ENCODE measurements around the gene RPL14. TPM values are rescaled to one million over a fixed set of nuclear protein-coding genes. Genes with fewer than 3 reads are reported as not detected.

RPL14 gene
- total RNA-seq, 6 donors from 2014 or later = 173 to 1,676 (median 348) TPM

DNA sequence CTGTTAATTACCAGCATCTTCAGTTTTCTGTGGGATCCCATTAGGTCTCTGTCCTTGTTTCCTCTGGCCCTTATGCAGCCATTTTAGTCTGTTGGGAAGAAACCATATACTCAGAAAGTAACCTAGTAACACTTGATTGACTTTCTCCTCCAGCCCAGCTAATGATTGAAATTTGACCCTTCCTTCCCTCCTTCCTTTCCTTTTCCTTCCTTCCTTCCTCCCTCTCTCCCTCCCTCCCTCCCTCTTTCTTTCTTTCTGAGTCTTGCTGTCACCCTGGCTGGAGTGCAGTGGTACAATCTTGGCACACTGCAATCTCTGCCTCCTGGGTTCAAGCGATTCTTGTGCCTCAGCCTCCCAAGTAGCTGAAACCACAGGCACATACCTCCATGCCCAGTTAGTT lies 42.8 kb downstream of the RPL14 start:
- H3K4me1 ChIP-seq = peaks cover under 1 to 3% (median 2%) of the 10 kb centered on the region in 4 donors

DNA sequence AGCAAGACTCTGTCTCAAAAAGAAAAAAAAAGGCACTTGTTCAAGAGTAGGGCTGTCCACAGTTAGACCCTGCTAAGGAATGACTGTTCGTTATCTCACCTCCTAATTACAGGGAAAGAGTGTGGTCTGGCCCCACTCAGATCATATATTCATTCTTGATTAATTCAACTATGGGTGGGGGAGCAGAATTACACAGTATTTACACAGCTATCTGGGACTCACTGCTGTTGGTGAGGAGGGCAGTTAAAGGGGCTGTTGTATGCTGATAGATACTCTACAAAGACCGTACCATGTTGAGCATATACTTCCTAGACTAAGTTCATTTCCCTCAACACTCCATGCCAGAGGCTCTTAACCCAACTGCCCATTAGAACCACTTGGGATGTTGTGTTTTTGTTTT lies 44.9 kb downstream of the RPL14 start:
- DNase-seq (no peak), ATAC-seq (ENCODE audit: low FRiP score in 2 of 2) (no peak)
- Histone ChIP-seq H3K36me3 (no peaks in the 10 kb centered on the region), H3K9me3 (no peaks in the 10 kb centered on the region), H3K27me3 (no peaks in the 10 kb centered on the region), H3K4me3 (no peak overlapping the region), H3K4me1 (peaks cover 9 to 18% (median 12%) of the 10 kb centered on the region in 4 donors), H3K27ac (no peak overlapping the region)
- TF ChIP-seq EP300 (IDR thresholded peaks at IDR 0.05) = no peak
- TF ChIP-seq, protein P1, sequence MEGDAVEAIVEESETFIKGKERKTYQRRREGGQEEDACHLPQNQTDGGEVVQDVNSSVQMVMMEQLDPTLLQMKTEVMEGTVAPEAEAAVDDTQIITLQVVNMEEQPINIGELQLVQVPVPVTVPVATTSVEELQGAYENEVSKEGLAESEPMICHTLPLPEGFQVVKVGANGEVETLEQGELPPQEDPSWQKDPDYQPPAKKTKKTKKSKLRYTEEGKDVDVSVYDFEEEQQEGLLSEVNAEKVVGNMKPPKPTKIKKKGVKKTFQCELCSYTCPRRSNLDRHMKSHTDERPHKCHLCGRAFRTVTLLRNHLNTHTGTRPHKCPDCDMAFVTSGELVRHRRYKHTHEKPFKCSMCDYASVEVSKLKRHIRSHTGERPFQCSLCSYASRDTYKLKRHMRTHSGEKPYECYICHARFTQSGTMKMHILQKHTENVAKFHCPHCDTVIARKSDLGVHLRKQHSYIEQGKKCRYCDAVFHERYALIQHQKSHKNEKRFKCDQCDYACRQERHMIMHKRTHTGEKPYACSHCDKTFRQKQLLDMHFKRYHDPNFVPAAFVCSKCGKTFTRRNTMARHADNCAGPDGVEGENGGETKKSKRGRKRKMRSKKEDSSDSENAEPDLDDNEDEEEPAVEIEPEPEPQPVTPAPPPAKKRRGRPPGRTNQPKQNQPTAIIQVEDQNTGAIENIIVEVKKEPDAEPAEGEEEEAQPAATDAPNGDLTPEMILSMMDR (IDR thresholded peaks at IDR 0.05) = no peak
- no peak for TF ChIP-seq POLR2A (IDR thresholded peaks at IDR 0.05)
- no peak for TF ChIP-seq POLR2AphosphoS5 (IDR thresholded peaks at IDR 0.05)
- WGBS, 2 donors = 92 to 98% methylated on average over 2 of the region's 2 CpGs

More for the DNA sequence above, 42.8 kb downstream of the RPL14 start:
- H3K27me3 ChIP-seq = no peaks in the 10 kb centered on the region
- no peaks in the 10 kb centered on the region for H3K36me3 ChIP-seq
- H3K9me3 ChIP-seq = no peaks in the 10 kb centered on the region
- TF ChIP-seq POLR2A (IDR thresholded peaks at IDR 0.05) (no peak), POLR2AphosphoS5 (IDR thresholded peaks at IDR 0.05) (no peak), EP300 (IDR thresholded peaks at IDR 0.05) (no peak)
- TF ChIP-seq, protein P1 (IDR thresholded peaks at IDR 0.05) = no peak
- ATAC-seq (ENCODE audit: low FRiP score in 2 of 2) (no peak), DNase-seq (no peak)
- H3K27ac ChIP-seq = no peak overlapping the region
- WGBS, 2 donors = 100% methylated on average over 1 of the region's 1 CpG
- H3K4me3 ChIP-seq = no peak overlapping the region

DNA sequence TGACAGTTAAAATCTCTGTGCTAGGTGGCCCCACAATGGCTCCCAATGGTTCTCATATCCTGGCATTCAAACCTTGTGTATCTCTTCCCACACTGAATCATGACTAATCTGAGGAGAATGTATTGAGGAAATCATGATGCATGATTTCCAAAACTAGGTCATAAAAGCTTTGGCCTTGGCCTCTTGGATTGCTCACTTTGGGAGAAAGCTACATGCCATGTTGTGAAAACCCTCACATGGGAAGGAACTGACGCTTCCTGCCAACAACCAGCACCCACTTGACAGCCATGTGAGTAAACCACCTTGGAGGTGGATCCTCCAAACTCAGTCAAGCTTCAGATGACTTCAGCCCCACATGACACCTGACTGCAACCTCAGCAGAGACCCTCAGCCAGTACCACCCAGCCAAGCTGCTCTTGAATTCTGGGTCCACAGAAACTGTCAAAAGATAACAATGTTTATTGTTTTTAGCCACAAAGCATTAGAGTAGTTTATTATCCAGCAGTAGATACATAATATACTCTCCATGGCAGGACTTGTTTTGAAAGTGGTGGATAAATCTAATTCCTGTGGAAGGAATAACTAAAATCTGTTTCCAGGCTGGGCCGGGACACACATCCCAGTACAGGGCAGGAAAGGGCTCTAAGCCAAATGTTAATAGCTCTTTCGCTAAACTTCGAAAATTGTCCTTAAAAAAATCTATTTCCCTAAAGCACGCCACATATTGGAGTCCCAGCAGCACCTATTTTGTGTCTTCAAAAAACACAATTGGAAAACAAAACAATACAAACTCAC lies 47.7 kb downstream of the RPL14 start:
- Histone ChIP-seq H3K4me1 (peaks cover 9 to 18% (median 12%) of the 10 kb centered on the region in 4 donors), H3K36me3 (peaks cover 0 to 1% (median 0%) of the 10 kb centered on the region in 4 donors), H3K27me3 (no peaks in the 10 kb centered on the region), H3K9me3 (no peaks in the 10 kb centered on the region), H3K27ac (peak overlapping the region in 3 of 4 donors; percentile 76 to 85 (median 79)), H3K4me3 (peak overlapping the region in 3 of 4 donors; percentile 52 to 63 (median 60))
- TF ChIP-seq POLR2A (IDR thresholded peaks at IDR 0.05) (no peak), EP300 (IDR thresholded peaks at IDR 0.05) (peak in 1 of 4 donors; percentile 28), POLR2AphosphoS5 (IDR thresholded peaks at IDR 0.05) (peak; percentile 52 to 85)
- TF ChIP-seq, protein P1 (IDR thresholded peaks at IDR 0.05) = no peak
- 60 to 76% methylated on average over 5 of the region's 5 CpGs for WGBS, 2 donors
- peak; percentile 21 to 50 for ATAC-seq (ENCODE audit: low FRiP score in 2 of 2)
- DNase-seq = peak in 1 of 2 donors; percentile 36

DNA sequence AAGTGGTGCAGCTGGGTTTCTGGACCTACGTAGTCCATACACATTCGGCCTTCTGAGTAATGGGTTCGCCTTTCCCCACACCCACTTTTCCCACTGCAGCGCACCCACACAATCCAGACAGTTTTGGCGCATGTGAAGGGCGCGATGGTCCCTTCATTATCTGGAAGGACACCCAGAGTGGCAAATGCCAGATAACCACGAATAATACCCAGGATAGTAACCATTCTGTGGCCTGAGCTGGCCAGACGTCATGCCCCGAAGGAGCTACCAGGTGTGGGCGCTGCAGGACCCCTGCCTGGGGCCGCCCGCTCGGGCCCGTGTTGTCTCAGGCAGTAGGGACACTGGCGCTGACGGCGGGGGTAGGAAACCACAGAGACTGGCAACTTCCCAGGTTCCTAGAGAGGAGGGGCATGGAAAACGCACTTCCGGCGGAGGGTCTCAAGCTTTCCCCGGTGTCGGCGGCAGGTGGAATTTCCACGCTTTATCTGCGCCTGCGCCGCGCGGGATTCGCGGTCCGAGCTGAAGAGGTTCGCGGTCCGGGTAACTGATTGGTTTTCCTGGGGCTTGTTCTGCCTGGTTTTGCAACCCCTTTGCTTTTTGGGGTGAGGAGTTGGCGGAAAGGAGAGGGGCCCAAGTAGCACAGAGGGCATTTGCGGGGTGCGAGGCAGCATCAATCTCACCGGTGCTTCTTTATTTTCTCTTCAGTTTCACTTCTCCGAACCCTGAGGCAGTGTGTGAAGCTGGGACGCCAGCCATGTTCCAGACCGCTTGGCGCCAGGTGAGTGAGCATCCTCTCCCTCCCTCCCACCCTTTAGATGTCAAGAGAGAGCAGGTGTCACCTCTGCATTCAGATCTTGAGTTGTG lies 48.7 kb downstream of the RPL14 start, which contains the start of gene ZNF620:
Gene ZNF620 (plus strand): TSS at position 441 of the 864 bp plus-strand sequence. CDS start 314 bp downstream, at position 755.
- Histone ChIP-seq H3K4me3 (peak within 1 kb of the TSS; percentile 27 to 63 (median 56)), H3K36me3 (peaks cover 0 to 11% (median 5%) of the 10 kb centered on the region in 4 donors), H3K4me1 (peaks cover 9 to 18% (median 12%) of the 10 kb centered on the region in 4 donors), H3K9me3 (no peaks in the 10 kb centered on the region), H3K27ac (peak within 1 kb of the TSS; percentile 73 to 85 (median 78)), H3K27me3 (no peaks in the 10 kb centered on the region)
- ATAC-seq (ENCODE audit: low FRiP score in 2 of 2) (peak; percentile 93 to 94), DNase-seq (peak; percentile 86 to 92)
- 6 to 20% methylated on average over 19 to 41 of the region's 44 CpGs for WGBS, 2 donors
- TF ChIP-seq POLR2A (IDR thresholded peaks at IDR 0.05) (peak in 2 of 4 donors; percentile 46 to 72), EP300 (IDR thresholded peaks at IDR 0.05) (peak in 1 of 4 donors; percentile 30), POLR2AphosphoS5 (IDR thresholded peaks at IDR 0.05) (peak; percentile 54 to 69)
- TF ChIP-seq, protein P1 (IDR thresholded peaks at IDR 0.05) = peak in 2 of 6 experiments; percentile 29 to 31
